Right cardiac atrium (tissue), 5 donors: ENCODE results near the gene PCARE. TPM values are rescaled to one million over a fixed set of nuclear protein-coding genes. Genes with fewer than 3 reads are reported as not detected.
A peak's percentile ranks its signal among the peaks of the same experiment; 100 is the strongest.

ENCODE experiments used
- ATAC-seq, 2 donors: fragments of 200-7000 bp; cut with Tn5 transposase; one replicate each; pipeline versions ENCODE4 v1.8.0 to v1.9.1; 2020; ENCODE audit warnings: moderate library complexity in 2 of 2, mild to moderate bottlenecking in 1 of 2
- DNase-seq, 3 donors: peaks; one replicate each; pipeline ENCODE4 v3.0.0-alpha.2; 2020
- H3K27ac ChIP-seq: one replicate; pipeline ENCODE4 v1.5.1; 2013; ENCODE audit warnings: mild to moderate bottlenecking, low read length, control low read depth, moderate library complexity
- H3K27me3 ChIP-seq: one replicate; pipeline ENCODE4 v1.6.1; 2013; ENCODE audit not compliant: control insufficient read depth, insufficient read depth
- H3K4me1 ChIP-seq: one replicate; pipeline ENCODE4 v1.6.1; 2013; ENCODE audit warnings: low read length; ENCODE audit not compliant: control insufficient read depth, insufficient read depth
- H3K4me3 ChIP-seq: one replicate; pipeline ENCODE4 v1.5.1; 2013; ENCODE audit warnings: low read length, control low read depth
- H3K9me3 ChIP-seq: one replicate; pipeline ENCODE4 v1.6.1; 2013; ENCODE audit warnings: low read length; ENCODE audit not compliant: control insufficient read depth
- WGBS: extraction: QIAGEN DNeasy Blood & Tissue Kit; methylation state at CpG from one replicate; pipeline ENCODE4 v1.1.7; 2013; 5-methylcytosine and 5-hydroxymethylcytosine counted together
- intact Hi-C, 4 donors: fragments of 100-400 bp; cut with DNase I; formaldehyde crosslinking; loops; one replicate each; pipeline versions ENCODE4 v1.11.0 to v1.14.0; 2022 to 2023
- polyA plus RNA-seq: library from polyadenylated mRNA; stranded (reverse); fragments of 200-250 nt; gene quantifications from one replicate; pipeline ENCODE4 v1.2.3, GENCODE V29; 2013
- total RNA-seq, 4 donors: library from RNA; stranded (reverse); fragmentation: NEBNext Ultra II Directional; extraction: Animal tissue kit (Norgen Biotek cat#: 25700); gene quantifications; one replicate each; pipeline ENCODE4 v1.2.1, GENCODE V29; 2021
- donor health status: healthy with polysubstance abuse.
- donor health status: DM: no; HTN: yes; CAD: no.
- donor health status: DM: no; HTN: no; CAD: no.
- donor health status: DM: no; HTN: yes; CAD: no; lungs with severe emphysema.
- donor health status: DM: yes; HTN: yes; CAD: no.

The PCARE gene
- total and polyA plus RNA-seq, 5 donors: 0.47 to 5.3 (median 1.9) TPM

DNA sequence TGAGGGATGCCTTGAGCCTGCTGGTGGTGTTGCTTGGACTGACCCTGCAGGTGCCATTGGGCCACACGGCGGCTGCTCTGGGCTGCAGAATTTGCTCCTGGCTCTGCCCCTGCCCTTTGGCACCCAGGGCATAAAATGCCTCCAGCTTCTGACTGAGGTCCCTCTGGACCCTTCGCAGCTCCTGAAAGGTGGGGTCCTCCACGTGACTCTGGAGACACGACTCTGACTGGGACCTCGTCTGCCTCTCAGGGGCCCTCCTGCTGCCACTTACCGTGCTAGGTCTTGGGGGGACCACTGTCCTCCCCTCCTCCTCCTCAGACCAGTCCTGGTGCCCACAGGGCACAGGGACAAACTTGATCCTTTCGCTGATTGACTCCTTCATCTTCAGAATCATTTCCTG is 2.1 kb downstream of the PCARE start:
- DNase-seq (no peak), ATAC-seq (no peak)
- H3K4me3 ChIP-seq: no peak overlapping the region
- H3K27ac ChIP-seq: no peak overlapping the region
- no peaks in the 10 kb centered on the region for H3K4me1 ChIP-seq
- WGBS: 86% methylated on average over 8 of the region's 8 CpGs
- intact Hi-C loops: no loop called here
- no peaks in the 10 kb centered on the region for H3K9me3 ChIP-seq
- no peaks in the 10 kb centered on the region for H3K27me3 ChIP-seq

DNA sequence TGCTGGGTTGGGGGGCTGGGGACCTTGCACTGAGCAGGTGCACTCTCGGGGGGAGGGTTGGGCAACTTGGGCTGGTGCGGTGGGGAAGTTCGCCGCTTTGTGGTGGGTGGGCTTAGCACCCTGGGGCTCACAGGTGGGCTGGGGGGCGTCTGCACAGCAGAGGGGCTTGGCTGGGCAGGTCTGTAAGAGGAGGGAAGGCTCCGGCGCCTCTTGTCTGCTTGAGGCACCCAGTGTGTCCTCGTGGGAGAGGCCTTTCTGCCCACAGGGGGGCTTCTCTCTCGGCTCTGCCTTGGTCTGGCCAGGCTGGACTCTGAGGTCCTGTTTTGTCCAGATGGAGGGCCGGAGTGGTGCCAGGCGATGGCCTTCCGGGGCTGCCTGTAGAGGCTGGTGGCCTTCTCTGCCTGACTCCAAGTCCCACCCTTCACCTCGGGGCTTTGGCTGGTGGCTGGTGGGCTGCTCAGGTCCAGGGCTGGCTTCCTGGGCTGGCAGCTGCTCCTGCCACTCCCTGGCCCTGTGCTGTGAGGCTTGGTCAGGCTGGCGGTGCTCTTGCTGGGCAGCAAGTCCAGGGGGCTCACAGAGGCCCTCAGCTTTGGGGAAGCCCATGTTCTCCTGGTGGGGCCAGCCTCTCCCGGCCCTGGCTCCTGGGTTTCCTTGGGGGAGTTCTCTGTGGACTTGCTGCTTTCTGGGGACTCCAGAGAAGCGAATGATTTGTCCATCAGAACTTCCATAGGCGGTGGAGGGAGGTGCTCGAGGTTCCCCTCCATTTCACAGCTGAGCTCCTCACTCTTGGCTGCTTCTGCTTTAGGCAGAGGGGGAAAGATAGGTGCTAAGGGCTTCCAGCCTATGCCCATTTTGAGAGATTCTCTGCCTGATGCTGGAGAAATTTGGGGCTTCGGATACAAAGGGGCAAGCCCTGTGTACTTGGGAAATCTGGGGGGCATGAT is 3.0 kb downstream of the PCARE start:
- no peak for ATAC-seq
- H3K4me3 ChIP-seq: no peak overlapping the region
- intact Hi-C loops: no loop called here
- no peak overlapping the region for H3K27ac ChIP-seq
- no peaks in the 10 kb centered on the region for H3K9me3 ChIP-seq
- H3K27me3 ChIP-seq: no peaks in the 10 kb centered on the region
- peaks cover 4% of the 10 kb centered on the region for H3K4me1 ChIP-seq
- DNase-seq: no peak
- 84% methylated on average over 19 of the region's 19 CpGs for WGBS

DNA sequence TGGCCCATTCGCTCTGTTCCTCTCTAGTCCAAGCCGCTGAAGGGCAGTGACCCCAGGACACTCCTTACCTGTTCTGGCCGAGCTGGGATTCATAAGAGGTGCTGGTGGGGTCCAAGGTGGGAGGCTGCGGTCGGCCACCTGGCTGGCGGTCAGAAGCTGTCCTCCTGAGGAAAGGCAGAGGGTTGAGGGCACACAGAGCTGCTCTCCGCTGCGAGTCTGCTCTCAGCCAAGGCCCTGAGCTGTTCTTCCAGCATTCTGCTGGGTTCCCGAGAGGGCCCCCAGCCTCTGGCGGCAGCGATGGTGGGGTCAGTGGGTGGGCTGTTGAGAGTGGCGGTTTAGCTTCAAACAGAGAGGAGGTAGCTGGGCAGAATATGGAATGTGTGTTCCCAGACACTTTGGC is 3.8 kb downstream of the PCARE start:
- WGBS: 67% methylated on average over 12 of the region's 12 CpGs
- H3K9me3 ChIP-seq: no peaks in the 10 kb centered on the region
- no peak overlapping the region for H3K4me3 ChIP-seq

DNA sequence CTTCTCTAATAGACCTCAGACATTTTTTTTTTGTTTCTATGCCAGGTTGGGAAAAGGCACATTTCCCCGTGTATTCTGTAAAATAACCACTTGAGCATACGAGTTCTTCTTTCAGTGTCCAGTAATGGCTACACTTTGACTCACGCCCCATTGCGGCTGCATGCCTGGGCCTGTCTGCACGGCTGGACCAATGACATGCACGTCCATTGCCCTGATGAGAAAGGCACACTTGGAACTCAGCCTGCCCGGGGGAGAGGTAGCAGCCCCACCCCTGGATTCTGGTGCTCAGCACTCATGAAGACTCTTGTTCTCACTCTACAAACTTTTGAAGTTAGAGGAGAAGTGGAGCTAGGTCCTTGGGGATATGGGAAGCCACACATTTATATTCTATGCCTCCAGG is 5.8 kb downstream of the PCARE start:
- 75% methylated on average over 7 of the region's 7 CpGs for WGBS
- no peak overlapping the region for H3K27ac ChIP-seq
- no peak for ATAC-seq
- intact Hi-C loops: no loop called here
- peaks cover 13% of the 10 kb centered on the region for H3K4me1 ChIP-seq
- no peak for DNase-seq
- no peak overlapping the region for H3K4me3 ChIP-seq
- no peaks in the 10 kb centered on the region for H3K9me3 ChIP-seq
- H3K27me3 ChIP-seq: no peaks in the 10 kb centered on the region

More for the DNA sequence above, 3.8 kb downstream of the PCARE start:
- peaks cover 6% of the 10 kb centered on the region for H3K4me1 ChIP-seq
- no peak for ATAC-seq
- no peak for DNase-seq
- intact Hi-C loops: no loop called here
- no peak overlapping the region for H3K27ac ChIP-seq
- no peaks in the 10 kb centered on the region for H3K27me3 ChIP-seq

DNA sequence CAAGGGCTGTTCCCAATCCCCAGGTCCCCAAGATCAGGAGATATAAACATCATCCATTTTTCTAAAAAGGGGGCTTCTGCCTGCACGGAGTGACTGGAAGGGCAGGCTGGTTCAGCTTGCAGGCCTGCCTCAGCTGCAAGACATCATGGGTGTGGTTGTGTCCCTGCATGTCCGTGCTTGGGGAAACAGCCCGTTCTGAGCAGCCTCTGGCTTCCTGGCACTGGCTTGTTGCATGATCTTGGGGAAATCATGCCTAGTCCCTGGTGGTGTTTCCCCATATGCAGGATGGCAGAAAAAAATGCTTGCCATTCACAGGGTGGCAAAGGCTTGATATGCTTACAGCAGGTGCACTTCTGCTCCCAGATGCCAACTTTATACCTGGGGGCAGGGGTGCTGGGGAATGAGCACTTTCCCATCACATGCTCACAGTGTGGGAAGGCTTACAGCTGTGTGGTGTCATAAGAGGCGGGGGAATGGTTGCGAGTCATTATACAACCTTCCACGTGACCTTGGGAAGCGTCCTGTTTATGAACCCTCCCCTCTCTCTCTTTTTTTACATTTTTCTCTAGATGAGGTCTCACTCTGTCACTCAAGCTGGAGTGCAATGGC is 7.2 kb downstream of the PCARE start:
- intact Hi-C loops: no loop called here
- no peaks in the 10 kb centered on the region for H3K9me3 ChIP-seq
- WGBS: 68% methylated on average over 7 of the region's 7 CpGs
- DNase-seq: peak in 1 of 3 donors; percentile 68
- H3K4me1 ChIP-seq: peaks cover 13% of the 10 kb centered on the region
- H3K27me3 ChIP-seq: no peaks in the 10 kb centered on the region
- peak in 1 of 2 donors; percentile 6 for ATAC-seq
- no peak overlapping the region for H3K27ac ChIP-seq
- H3K4me3 ChIP-seq: no peak overlapping the region

DNA sequence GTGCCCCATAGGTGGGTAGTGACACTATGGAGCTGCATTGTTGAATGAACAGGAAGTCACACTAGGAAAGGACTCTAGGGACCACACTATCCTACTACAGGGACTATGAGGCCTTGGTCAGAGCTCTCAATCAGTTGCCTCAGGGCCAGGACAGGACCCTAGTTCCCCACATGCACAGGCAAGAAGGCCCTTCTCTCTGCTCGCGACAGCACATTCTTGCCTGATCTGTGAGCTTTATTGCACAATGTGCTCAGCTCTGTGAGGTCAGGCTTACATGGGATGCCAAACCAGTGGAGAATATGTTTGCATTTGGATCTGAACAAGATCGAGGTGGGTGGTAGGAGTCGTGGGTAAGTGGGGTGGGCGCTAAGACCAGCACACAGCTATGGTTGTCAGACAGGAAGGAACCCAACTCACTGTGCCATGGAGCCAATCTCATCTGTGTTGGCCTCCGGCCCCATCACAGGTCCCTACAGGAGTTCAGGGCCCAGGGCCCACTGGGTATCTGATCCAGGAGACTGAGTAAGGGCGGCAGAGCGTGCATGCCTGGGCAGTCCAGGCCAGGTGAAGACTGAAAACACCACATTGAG is 8.0 kb downstream of the PCARE start:
- WGBS: 85% methylated on average over 8 of the region's 8 CpGs
- intact Hi-C loops: no loop called here
- Histone ChIP-seq H3K4me1 (peaks cover 13% of the 10 kb centered on the region), H3K27ac (peak overlapping the region; percentile 48), H3K9me3 (no peaks in the 10 kb centered on the region), H3K4me3 (no peak overlapping the region), H3K27me3 (no peaks in the 10 kb centered on the region)
- peak in 1 of 3 donors; percentile 41 for DNase-seq
- ATAC-seq: peak; percentile 29 to 59

DNA sequence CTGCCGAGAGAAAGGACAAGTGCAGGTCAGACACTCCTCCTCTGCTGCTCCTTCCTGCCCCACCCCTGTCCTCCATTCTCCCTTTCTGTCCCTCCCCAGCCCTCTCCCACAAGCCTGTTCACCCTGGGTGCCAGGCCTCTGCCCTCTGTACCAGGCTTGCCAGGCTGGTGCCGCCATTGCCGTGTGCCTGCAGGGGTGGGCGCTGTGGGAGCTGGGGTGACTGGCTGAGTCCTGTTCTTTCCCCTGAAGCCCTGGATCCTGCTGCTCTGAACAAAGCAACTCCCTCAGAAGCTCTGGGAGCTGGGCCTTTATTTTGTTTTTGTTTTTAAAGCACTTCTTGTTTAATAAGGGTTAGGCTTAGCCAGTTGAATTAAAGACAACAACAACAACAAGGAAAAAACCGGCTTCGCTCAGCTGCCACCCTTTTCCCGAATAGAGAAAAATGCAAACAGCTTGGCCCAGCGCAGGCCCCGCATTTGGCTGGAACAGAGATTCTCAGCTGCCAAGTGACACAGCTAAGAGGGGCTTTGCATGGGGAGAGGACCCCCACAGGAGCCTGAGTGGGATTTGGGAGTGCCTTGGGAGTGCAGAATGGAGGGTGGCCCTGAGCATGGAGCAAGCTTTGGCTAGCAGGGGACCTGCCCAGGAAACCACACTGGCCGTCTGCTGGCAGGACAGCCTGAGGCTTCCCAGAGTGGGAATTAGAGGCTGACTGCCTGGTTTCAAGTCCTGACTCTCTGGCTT is 9.1 kb downstream of the PCARE start:
- H3K27ac ChIP-seq: peak overlapping the region; percentile 21
- peaks cover 15% of the 10 kb centered on the region for H3K4me1 ChIP-seq
- DNase-seq (peak in 1 of 3 donors; percentile 73), ATAC-seq (peak; percentile 15 to 45)
- no peaks in the 10 kb centered on the region for H3K27me3 ChIP-seq
- H3K4me3 ChIP-seq: no peak overlapping the region
- intact Hi-C loops: no loop called here
- 57% methylated on average over 10 of the region's 10 CpGs for WGBS
- H3K9me3 ChIP-seq: no peaks in the 10 kb centered on the region

DNA sequence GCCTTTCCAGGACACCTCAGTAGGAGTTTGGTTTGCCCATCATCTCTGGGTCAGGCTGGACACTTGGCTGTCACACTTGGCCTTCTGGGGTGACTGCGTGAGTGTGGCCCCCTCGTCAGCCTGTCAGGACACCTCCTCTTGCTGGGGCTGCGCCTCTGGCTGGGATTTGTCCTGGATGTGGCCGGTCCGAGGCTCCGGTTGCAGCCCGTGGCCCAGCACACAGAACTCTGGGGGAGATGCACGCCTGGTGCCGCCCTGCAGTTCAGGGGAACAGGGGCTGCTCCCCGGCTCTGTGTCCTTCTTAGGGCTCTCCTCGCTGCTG is 9.6 kb downstream of the PCARE start:
- WGBS: 70% methylated on average over 11 of the region's 11 CpGs
- peak overlapping the region; percentile 17 for H3K27ac ChIP-seq
- intact Hi-C loops: no loop called here
- H3K4me1 ChIP-seq: peaks cover 15% of the 10 kb centered on the region
- ATAC-seq (no peak), DNase-seq (peak in 1 of 3 donors; percentile 65)
- no peaks in the 10 kb centered on the region for H3K9me3 ChIP-seq
- H3K4me3 ChIP-seq: no peak overlapping the region
- no peaks in the 10 kb centered on the region for H3K27me3 ChIP-seq

DNA sequence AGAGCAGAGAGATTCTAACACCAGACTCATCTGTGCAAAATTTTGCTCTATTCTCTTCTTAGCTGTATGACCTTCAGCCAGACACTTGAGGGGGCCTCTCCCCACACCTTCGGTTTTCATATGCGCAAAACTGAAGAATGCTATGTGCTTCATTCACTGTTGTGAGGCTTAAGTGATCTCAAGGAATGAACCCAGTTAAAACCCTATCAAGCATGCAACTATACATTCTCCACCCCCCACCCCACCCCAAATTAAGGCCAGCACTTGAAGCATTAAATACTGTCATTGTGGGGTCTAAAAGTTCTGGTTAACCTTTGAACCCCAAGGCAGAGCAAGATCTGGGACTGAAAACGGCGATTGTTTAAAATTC is 10.0 kb downstream of the PCARE start:
- no peak for ATAC-seq
- WGBS: 85% methylated on average over 4 of the region's 4 CpGs

DNA sequence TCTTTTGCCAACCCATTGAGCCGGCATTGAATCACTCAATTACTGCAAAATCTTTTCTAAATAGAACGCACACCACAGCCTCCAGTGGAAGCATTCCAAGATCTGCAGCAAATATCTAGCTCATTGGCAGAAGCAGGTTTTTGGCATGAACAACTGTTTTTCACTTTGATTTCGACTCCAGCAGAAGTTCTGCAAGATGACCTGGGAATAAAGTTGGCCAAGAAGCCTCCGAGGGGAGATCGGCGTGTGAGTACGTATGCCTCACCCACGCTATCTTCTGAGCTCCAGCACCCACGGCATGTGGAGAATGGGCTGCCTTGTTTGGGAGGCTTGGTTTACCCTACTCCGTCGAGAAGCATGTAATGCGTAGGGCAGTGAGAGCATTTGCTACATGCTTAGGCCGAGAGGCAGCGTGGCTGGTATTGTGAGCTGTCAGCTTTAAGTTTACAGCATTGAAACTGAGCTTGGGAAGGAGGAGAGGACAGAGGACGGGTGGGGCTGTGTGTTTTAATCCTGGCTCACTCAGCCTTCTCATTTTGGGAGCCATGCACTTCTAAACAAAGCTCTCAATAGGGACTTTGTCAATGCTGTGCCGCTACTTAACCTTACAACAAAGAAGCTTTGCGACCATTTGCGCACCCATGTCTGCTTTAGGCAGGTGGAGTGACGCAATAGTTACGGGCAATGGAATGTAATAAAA is 10.5 kb downstream of the PCARE start:
- peak in 1 of 3 donors; percentile 66 for DNase-seq
- ATAC-seq: peak; percentile 27 to 39
- 50% methylated on average over 20 of the region's 20 CpGs for WGBS
- Histone ChIP-seq H3K27ac (peak overlapping the region; percentile 56), H3K9me3 (no peaks in the 10 kb centered on the region), H3K4me3 (no peak overlapping the region), H3K27me3 (no peaks in the 10 kb centered on the region), H3K4me1 (peaks cover 15% of the 10 kb centered on the region)
- intact Hi-C loops: no loop called here

More for the DNA sequence above, 10.0 kb downstream of the PCARE start:
- intact Hi-C loops: no loop called here
- Histone ChIP-seq H3K9me3 (no peaks in the 10 kb centered on the region), H3K27ac (no peak overlapping the region), H3K4me1 (peaks cover 15% of the 10 kb centered on the region), H3K4me3 (no peak overlapping the region), H3K27me3 (no peaks in the 10 kb centered on the region)
- DNase-seq: no peak
